Naive B cell (primary cell): ENCODE data around the gene CREBBP. TPM values are rescaled to one million over a fixed set of nuclear protein-coding genes. Genes with fewer than 3 reads are reported as not detected.

Source experiments
- ATAC-seq, 2 donors: fragments of 150-1000 bp; cut with Tn5 transposase; 2 replicates each; pipeline ENCODE4 v1.10.0; 2021; ENCODE audit warnings: low read depth in 2 of 2, mild to moderate bottlenecking in 2 of 2, moderate library complexity in 2 of 2
- DNase-seq: peaks from one replicate; pipeline ENCODE4 v3.0.0; 2022
- H3K27ac Mint-ChIP-seq, 6 donors: one replicate each; pipeline ENCODE4 v1.8.0; 2020 to 2022; ENCODE audit warnings: mild to moderate bottlenecking in 6 of 6, mixed read lengths in 6 of 6, moderate library complexity in 5 of 6, inconsistent platforms in 2 of 6
- H3K27me3 Mint-ChIP-seq, 3 donors: one replicate each; pipeline ENCODE4 v1.8.0; 2021 to 2022; ENCODE audit warnings: mixed read lengths in 3 of 3, mild to moderate bottlenecking in 1 of 3
- H3K36me3 Mint-ChIP-seq, 2 donors: one replicate each; pipeline ENCODE4 v1.8.0; 2020 to 2022; ENCODE audit warnings: mixed read lengths in 2 of 2, inconsistent platforms in 1 of 2, mild to moderate bottlenecking in 1 of 2
- H3K4me1 Mint-ChIP-seq, 3 donors: one replicate each; pipeline ENCODE4 v1.8.0; 2020 to 2022; ENCODE audit warnings: mixed read lengths in 3 of 3, inconsistent platforms in 1 of 3, mild to moderate bottlenecking in 1 of 3, moderate library complexity in 1 of 3
- H3K4me3 Mint-ChIP-seq, 8 donors: one replicate each; pipeline ENCODE4 v1.8.0; 2020 to 2022; ENCODE audit warnings: mild to moderate bottlenecking in 8 of 8, mixed read lengths in 8 of 8, moderate library complexity in 8 of 8, inconsistent platforms in 2 of 8
- H3K9me3 Mint-ChIP-seq, 7 donors: one replicate each; pipeline ENCODE4 v1.8.0; 2020 to 2022; ENCODE audit warnings: mixed read lengths in 7 of 7, mild to moderate bottlenecking in 5 of 7, inconsistent platforms in 2 of 7, moderate library complexity in 1 of 7
- polyA plus RNA-seq, 6 donors: library from polyadenylated mRNA; unstranded; fragments of 300-500 nt; fragmentation: Illumina TruSeq; gene quantifications; one replicate each; pipeline ENCODE4 v1.2.3, GENCODE V29; 2021; ENCODE audit warnings: low read depth in 6 of 6

Gene CREBBP
- polyA plus RNA-seq, 6 donors from 2014 or later, result 2.6 to 23.5 (median 7.2) TPM

DNA sequence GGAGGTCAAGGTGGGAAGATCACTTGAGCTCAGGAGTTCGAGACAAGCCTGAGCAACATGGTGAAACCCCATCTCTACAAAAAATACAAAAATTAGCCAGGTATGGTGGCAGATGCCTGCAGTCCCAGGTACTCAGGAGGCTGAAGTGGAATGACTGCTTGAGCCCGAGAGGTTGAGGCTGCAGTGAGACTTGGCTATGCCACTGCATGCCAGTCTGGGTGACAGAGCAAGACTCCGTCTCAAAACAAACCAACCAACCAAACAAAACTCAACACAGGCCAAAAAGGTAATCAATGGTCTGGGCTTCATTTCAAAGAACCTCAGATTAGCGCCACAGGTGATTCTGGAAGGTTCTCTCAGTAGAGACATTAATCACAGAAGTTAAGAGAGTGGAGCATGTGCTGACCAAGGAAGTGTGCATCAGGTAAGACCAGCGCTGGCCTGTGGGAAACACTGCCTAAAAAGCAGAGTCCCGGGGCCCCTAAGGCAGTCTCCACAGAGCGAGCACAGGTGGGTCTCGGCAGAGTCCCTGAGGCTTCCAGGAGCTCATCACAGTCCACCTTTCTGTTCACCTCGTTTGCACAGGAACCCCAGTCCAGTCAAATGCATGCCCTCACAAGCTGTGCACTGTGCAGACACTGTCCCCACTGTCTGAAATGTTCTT, 91.7 kb downstream of the CREBBP start:
- H3K9me3 Mint-ChIP-seq, result peaks cover 0 to 1% (median 0%) of the 10 kb centered on the region in 7 donors
- peaks cover 18 to 26% of the 10 kb centered on the region in 2 donors for H3K36me3 Mint-ChIP-seq
- peak overlapping the region; percentile 7 to 82 (median 58) for H3K27ac Mint-ChIP-seq
- H3K4me3 Mint-ChIP-seq, result peak overlapping the region in 1 of 8 donors; percentile 15
- no peak for ATAC-seq
- DNase-seq, result no peak
- no peaks in the 10 kb centered on the region for H3K27me3 Mint-ChIP-seq
- H3K4me1 Mint-ChIP-seq, result peaks cover 39 to 49% (median 41%) of the 10 kb centered on the region in 3 donors

- peak overlapping the region in 2 of 6 donors; percentile 52 to 72 for H3K27ac Mint-ChIP-seq
These were observed 92.4 kb downstream of the CREBBP start for GRCh38 chr16:3787924-3788661.

DNA sequence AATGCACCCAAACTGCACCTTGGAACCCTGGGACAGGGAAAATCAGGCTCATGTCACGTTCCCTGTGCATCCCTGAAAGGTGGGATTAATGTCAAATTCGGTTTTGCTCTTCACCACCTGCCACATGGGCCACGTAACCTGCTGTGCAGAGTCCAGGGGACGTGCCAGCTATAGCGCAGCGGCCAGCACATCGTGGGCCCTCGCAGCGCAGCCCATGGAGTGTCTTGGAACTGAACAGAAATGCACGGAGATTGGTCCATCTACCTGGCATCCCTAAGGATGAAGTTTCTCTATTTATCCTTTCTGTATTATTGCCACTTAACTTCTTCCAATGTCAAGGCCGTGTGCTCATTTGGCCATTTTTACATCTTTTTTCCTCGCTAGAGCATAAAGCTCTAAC, 95.1 kb downstream of the CREBBP start:
- no peaks in the 10 kb centered on the region for H3K36me3 Mint-ChIP-seq

More at GRCh38 chr16:3787924-3788661, 92.4 kb downstream of the CREBBP start:
- Mint-ChIP-seq H3K4me1 (peaks cover 43 to 50% (median 43%) of the 10 kb centered on the region in 3 donors), H3K9me3 (peaks cover 0 to 1% (median 0%) of the 10 kb centered on the region in 7 donors), H3K36me3 (peaks cover 18 to 26% of the 10 kb centered on the region in 2 donors), H3K27me3 (no peaks in the 10 kb centered on the region), H3K4me3 (no peak overlapping the region)
- ATAC-seq (peak; percentile 36 to 69), DNase-seq (no peak)

DNA sequence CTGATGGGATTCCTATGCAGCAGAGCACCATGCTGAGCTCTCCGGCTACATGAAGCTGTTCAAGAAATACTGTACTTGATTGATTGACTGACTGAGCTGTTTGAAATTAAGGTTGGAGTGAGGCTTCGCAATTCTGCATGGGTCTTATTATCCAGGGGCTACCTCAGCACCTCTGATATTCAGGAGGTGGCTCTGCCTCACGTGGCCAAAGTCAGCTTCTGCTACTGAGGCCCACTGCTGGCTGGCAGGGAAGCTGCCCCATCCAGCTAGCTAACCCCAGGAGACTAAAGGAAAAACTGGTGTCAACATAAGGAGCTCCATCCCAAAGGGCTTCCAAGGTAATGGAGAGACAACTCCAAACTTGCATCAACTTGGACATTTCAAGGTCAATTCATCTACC, 97.0 kb downstream of the CREBBP start:
- no peaks in the 10 kb centered on the region for H3K36me3 Mint-ChIP-seq

More for the DNA sequence above, 95.1 kb downstream of the CREBBP start:
- H3K27me3 Mint-ChIP-seq, result no peaks in the 10 kb centered on the region
- peaks cover 30 to 38% (median 35%) of the 10 kb centered on the region in 3 donors for H3K4me1 Mint-ChIP-seq
- H3K9me3 Mint-ChIP-seq, result no peaks in the 10 kb centered on the region
- H3K4me3 Mint-ChIP-seq, result no peak overlapping the region
- peak overlapping the region in 2 of 6 donors; percentile 27 to 69 for H3K27ac Mint-ChIP-seq
- no peak for ATAC-seq
- DNase-seq, result no peak

GRCh38 chr16:3782566-3782965, 97.9 kb downstream of the CREBBP start:
- Mint-ChIP-seq H3K4me3 (no peak overlapping the region), H3K27ac (peak overlapping the region in 1 of 6 donors; percentile 26), H3K9me3 (no peaks in the 10 kb centered on the region), H3K27me3 (no peaks in the 10 kb centered on the region), H3K4me1 (peaks cover 16 to 24% (median 20%) of the 10 kb centered on the region in 3 donors), H3K36me3 (no peaks in the 10 kb centered on the region)
- ATAC-seq (no peak), DNase-seq (no peak)

More for the DNA sequence above, 97.0 kb downstream of the CREBBP start:
- H3K27ac Mint-ChIP-seq, result peak overlapping the region in 3 of 6 donors; percentile 2 to 49 (median 33)
- no peaks in the 10 kb centered on the region for H3K27me3 Mint-ChIP-seq
- no peak for ATAC-seq
- no peak for DNase-seq
- H3K4me3 Mint-ChIP-seq, result no peak overlapping the region
- H3K9me3 Mint-ChIP-seq, result no peaks in the 10 kb centered on the region
- H3K4me1 Mint-ChIP-seq, result peaks cover 20 to 24% (median 23%) of the 10 kb centered on the region in 3 donors

- no peak for DNase-seq
- Mint-ChIP-seq H3K4me3 (no peak overlapping the region), H3K36me3 (peaks cover 2% of the 10 kb centered on the region in 2 donors), H3K4me1 (peaks cover 18 to 24% (median 23%) of the 10 kb centered on the region in 3 donors), H3K27ac (peak overlapping the region in 3 of 6 donors; percentile 2 to 63 (median 49)), H3K27me3 (no peaks in the 10 kb centered on the region), H3K9me3 (no peaks in the 10 kb centered on the region)
- no peak for ATAC-seq
These were observed 99.1 kb downstream of the CREBBP start for GRCh38 chr16:3781421-3781820.

DNA sequence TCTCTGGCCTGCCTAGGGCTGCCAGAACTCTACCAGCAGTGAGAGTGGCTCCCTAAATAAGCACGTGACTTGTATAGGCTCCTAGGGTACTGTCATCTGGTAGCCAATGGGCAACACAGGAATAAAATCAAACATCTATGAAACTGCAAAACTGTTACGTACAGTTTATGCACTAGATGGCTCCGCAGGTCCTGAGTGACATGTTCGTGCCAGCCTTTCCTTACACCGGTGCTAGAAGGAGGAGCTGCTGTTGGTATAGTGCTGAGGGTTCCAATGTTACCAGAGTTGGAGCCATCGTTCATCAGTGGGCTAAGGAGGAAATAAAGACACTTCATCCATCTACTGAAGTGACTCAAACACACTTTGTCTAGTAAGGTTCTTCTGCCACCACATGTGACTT, 99.9 kb downstream of the CREBBP start:
- peaks cover 15 to 18% (median 18%) of the 10 kb centered on the region in 3 donors for H3K4me1 Mint-ChIP-seq
- H3K27me3 Mint-ChIP-seq, result no peaks in the 10 kb centered on the region
- no peak for DNase-seq
- H3K4me3 Mint-ChIP-seq, result no peak overlapping the region
- peak overlapping the region in 3 of 6 donors; percentile 42 to 69 (median 47) for H3K27ac Mint-ChIP-seq
- peak; percentile 41 to 55 for ATAC-seq
- H3K36me3 Mint-ChIP-seq, result peaks cover 6% of the 10 kb centered on the region in 2 donors
- no peaks in the 10 kb centered on the region for H3K9me3 Mint-ChIP-seq

DNA sequence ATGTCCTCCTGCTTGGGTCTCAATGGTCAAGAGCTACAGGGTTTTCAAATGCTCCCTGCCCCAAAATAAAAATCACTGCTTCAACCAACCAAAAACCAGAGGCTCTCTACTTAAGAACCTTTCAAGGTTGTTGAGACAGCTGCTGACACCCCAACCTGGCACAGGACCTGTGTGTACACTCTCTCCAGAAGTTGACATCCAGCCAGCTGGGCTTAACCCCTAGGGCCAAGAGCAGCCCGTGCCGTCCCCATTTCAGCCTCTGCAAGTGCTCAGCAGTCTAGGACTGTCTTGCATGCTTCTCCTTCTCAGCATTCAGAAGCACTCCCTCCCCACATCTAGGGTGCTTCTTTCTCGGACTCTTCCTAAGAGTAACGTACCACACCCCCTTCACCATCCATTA, 104.2 kb downstream of the CREBBP start:
- H3K27ac Mint-ChIP-seq, result peak overlapping the region in 2 of 6 donors; percentile 18 to 53
- peaks cover 0 to 7% (median 5%) of the 10 kb centered on the region in 3 donors for H3K4me1 Mint-ChIP-seq
- H3K4me3 Mint-ChIP-seq, result peak overlapping the region in 1 of 8 donors; percentile 25
- no peak for ATAC-seq
- no peaks in the 10 kb centered on the region for H3K9me3 Mint-ChIP-seq
- H3K27me3 Mint-ChIP-seq, result no peaks in the 10 kb centered on the region
- H3K36me3 Mint-ChIP-seq, result peaks cover 13 to 18% of the 10 kb centered on the region in 2 donors
- no peak for DNase-seq

- H3K4me1 Mint-ChIP-seq, result peaks cover 0 to 7% (median 2%) of the 10 kb centered on the region in 3 donors
- H3K4me3 Mint-ChIP-seq, result no peak overlapping the region
- H3K36me3 Mint-ChIP-seq, result peaks cover 13 to 26% of the 10 kb centered on the region in 2 donors
- no peaks in the 10 kb centered on the region for H3K9me3 Mint-ChIP-seq
- no peaks in the 10 kb centered on the region for H3K27me3 Mint-ChIP-seq
- H3K27ac Mint-ChIP-seq, result peak overlapping the region in 3 of 6 donors; percentile 23 to 82 (median 40)
- ATAC-seq (no peak), DNase-seq (no peak)
These were observed 105.7 kb downstream of the CREBBP start for GRCh38 chr16:3774819-3775218.

DNA sequence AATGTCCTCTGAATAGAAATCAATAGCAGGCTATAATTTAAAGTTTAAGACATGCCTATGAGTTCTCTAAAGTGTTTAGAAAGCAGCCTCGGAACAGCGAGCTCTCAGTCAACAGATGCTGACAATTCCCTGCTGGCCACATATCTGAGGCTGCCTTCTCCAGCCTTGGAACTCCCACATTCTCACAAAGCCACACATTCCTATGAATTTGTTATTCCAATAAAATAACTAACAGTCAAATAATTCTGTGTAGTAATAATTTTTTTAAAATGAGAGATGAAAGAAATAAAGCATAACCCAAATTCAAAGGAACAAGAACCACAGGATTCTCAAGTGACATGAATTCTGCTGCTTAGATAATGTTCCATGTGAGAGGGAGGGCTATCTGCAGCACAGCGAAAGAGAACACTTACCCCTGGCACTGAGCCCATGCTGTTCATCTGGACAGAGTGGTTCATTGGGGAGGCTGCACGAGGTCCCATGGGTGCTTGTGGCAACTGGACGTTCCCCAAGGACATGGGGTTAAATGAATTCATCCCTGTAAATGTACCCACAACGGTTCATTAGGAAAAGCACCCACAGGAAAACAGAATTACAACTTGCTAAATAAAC, 106.3 kb downstream of the CREBBP start:
- DNase-seq (no peak), ATAC-seq (no peak)
- Mint-ChIP-seq H3K27me3 (no peaks in the 10 kb centered on the region), H3K4me1 (peaks cover 0 to 7% (median 2%) of the 10 kb centered on the region in 3 donors), H3K27ac (peak overlapping the region in 1 of 6 donors; percentile 23), H3K4me3 (no peak overlapping the region), H3K36me3 (peaks cover 13 to 26% of the 10 kb centered on the region in 2 donors), H3K9me3 (no peaks in the 10 kb centered on the region)

- Mint-ChIP-seq H3K4me3 (no peak overlapping the region), H3K9me3 (no peaks in the 10 kb centered on the region), H3K36me3 (peaks cover 13 to 26% of the 10 kb centered on the region in 2 donors), H3K27ac (peak overlapping the region in 2 of 6 donors; percentile 40 to 83), H3K4me1 (peaks cover 0 to 7% (median 2%) of the 10 kb centered on the region in 3 donors), H3K27me3 (no peaks in the 10 kb centered on the region)
- no peak for DNase-seq
- ATAC-seq, result no peak
These were observed 106.8 kb downstream of the CREBBP start for GRCh38 chr16:3773663-3774062.

GRCh38 chr16:3771513-3771912, 109.0 kb downstream of the CREBBP start:
- no peak for DNase-seq
- no peak for ATAC-seq
- Mint-ChIP-seq H3K4me3 (no peak overlapping the region), H3K4me1 (peaks cover 12 to 15% (median 14%) of the 10 kb centered on the region in 3 donors), H3K36me3 (peaks cover 22 to 32% of the 10 kb centered on the region in 2 donors), H3K9me3 (no peaks in the 10 kb centered on the region), H3K27ac (no peak overlapping the region), H3K27me3 (no peaks in the 10 kb centered on the region)

DNA sequence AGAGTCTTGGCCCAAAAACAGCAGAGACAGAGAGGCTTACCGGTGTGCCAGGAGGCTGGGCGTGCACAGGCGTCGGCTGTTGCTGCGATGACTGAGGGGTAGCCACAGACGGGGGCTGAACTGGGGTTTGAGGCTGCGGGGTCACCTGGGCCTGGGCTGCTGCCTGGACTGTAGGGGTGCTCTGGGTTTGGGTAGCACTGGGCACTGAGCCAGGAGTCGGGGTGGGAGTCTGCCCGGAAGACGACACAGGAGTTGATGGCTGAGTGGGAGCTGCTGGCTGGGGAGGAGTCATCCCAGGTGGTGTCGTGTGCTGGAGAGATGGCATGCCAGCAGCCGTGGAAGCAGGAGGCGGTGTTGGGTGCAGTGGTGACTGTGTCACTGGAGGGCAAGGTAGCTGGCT, 110.0 kb downstream of the CREBBP start:
- H3K27me3 Mint-ChIP-seq, result no peaks in the 10 kb centered on the region
- no peak overlapping the region for H3K4me3 Mint-ChIP-seq
- peak overlapping the region in 2 of 6 donors; percentile 51 to 56 for H3K27ac Mint-ChIP-seq
- H3K9me3 Mint-ChIP-seq, result no peaks in the 10 kb centered on the region
- ATAC-seq (no peak), DNase-seq (no peak)
- peaks cover 12 to 16% (median 15%) of the 10 kb centered on the region in 3 donors for H3K4me1 Mint-ChIP-seq
- peaks cover 17 to 27% of the 10 kb centered on the region in 2 donors for H3K36me3 Mint-ChIP-seq
